A549 (cell line): Measurements from ENCODE around the gene PPP4C. TPM values are rescaled to one million over a fixed set of nuclear protein-coding genes. Genes with fewer than 3 reads are reported as not detected.

Experiments used
- ATAC-seq, 2 experiments: fragments of 200-7000 bp in 1 of 2; fragments of >200 bp in 1 of 2; cut with Nextera tagmentation in 1 of 2; cut with Tn5 transposase in 1 of 2; 3 replicates each; pipeline versions ENCODE4 v1.8.0 to v1.9.1; 2018 to 2020; ENCODE audit warnings: mild to moderate bottlenecking in 1 of 2, moderate library complexity in 1 of 2
- CTCF ChIA-PET: fragments of 300-600 bp; sonication (Branson Sonifier 250); formaldehyde crosslinking; extraction: SDS; loops from one replicate; lab custom pipeline; 2021; ENCODE audit warnings: antibody characterized with exemption, inconsistent platforms; lab: Yijun Ruan, JAX
- POLR2A ChIA-PET: fragments of 350-600 bp; formaldehyde crosslinking; extraction: SDS; loops from one replicate; lab custom pipeline; 2021; ENCODE audit warnings: antibody characterized with exemption, inconsistent platforms; lab: Yijun Ruan, JAX
- DNase-seq, 2 experiments: peaks; one replicate each; pipeline versions ENCODE4 v3.0.0 to v3.0.0-alpha.2; 2011 to 2016; ENCODE audit warnings: low read depth in 1 of 2, low spot score in 1 of 2
- FAIRE-seq: peaks from 2 replicates; lab custom pipeline; 2011; peaks lifted over from hg19 to GRCh38; lab: Jason Lieb, UNC
- H3K27ac ChIP-seq, 2 experiments: fragments of >200 bp; sonication (Bioruptor Twin); formaldehyde crosslinking; 3 replicates each; pipeline ENCODE4 v1.5.1; 2016 to 2017
- H3K4me1 ChIP-seq: fragments of >200 bp; sonication (Bioruptor Twin); formaldehyde crosslinking; 3 replicates; pipeline ENCODE4 v1.6.1; 2016
- H3K4me2 ChIP-seq: fragments of >200 bp; sonication (Bioruptor Twin); formaldehyde crosslinking; 3 replicates; pipeline ENCODE4 v1.6.1; 2016
- H3K4me3 ChIP-seq: fragments of >200 bp; sonication (Bioruptor Twin); formaldehyde crosslinking; 3 replicates; pipeline ENCODE4 v1.5.1; 2016
- H3K9me3 ChIP-seq: fragments of >200 bp; sonication (Bioruptor Twin); formaldehyde crosslinking; 3 replicates; pipeline ENCODE4 v1.6.1; 2016
- ATOH8 ChIP-seq: fragments of 250-450 bp; sonication (Bioruptor Pico); IDR thresholded peaks from 2 replicates; pipeline ENCODE4 v1.5.0; 2020; ENCODE audit warnings: low read depth, mild to moderate bottlenecking, moderate library complexity
- BCL3 ChIP-seq: fragments of >200 bp; sonication (Bioruptor Twin); formaldehyde crosslinking; IDR thresholded peaks from 3 replicates; pipeline ENCODE4 v1.6.1; 2016
- CBX8 ChIP-seq: fragments of 200-600 bp; sonication (generic); IDR thresholded peaks from 2 replicates; pipeline ENCODE4 v1.6.1; 2016
- CHD2 ChIP-seq: fragments of 150-350 bp; IDR thresholded peaks from 2 replicates; pipeline ENCODE4 v1.6.1; 2014; ENCODE audit warnings: low read length; ENCODE audit not compliant: partially characterized antibody
- E2F6 ChIP-seq: IDR thresholded peaks from 2 replicates; pipeline ENCODE4 v1.6.1; 2012; ENCODE audit warnings: low read depth, borderline replicate concordance
- EHF ChIP-seq: fragments of 250-450 bp; sonication (Bioruptor Pico); IDR thresholded peaks from 2 replicates; pipeline ENCODE4 v1.5.0; 2020; ENCODE audit warnings: mild to moderate bottlenecking
- EP300 ChIP-seq, 2 experiments: fragments of >200 bp; sonication (Bioruptor Twin); formaldehyde crosslinking; IDR thresholded peaks; 2 replicates in 1 of 2; 3 replicates in 1 of 2; pipeline ENCODE4 v1.6.1; 2016 to 2017
- FOSL2 ChIP-seq, 2 experiments: fragments of 450-650 bp in 1 of 2; fragments of >200 bp in 1 of 2; sonication (Bioruptor Twin) in 1 of 2; formaldehyde crosslinking; IDR thresholded peaks; 2 replicates each; pipeline versions ENCODE4 v1.5.0 to v1.6.1; 2016 to 2020; ENCODE audit warnings: mild to moderate bottlenecking in 1 of 2, moderate library complexity in 1 of 2
- FOXS1 ChIP-seq: fragments of 250-450 bp; sonication (Bioruptor Pico); IDR thresholded peaks from 2 replicates; pipeline ENCODE4 v1.5.0; 2020; ENCODE audit warnings: mild to moderate bottlenecking, moderate library complexity
- HDAC2 ChIP-seq: fragments of 200-600 bp; sonication (generic); IDR thresholded peaks from 2 replicates; pipeline ENCODE4 v1.6.1; 2016
- HOXA7 ChIP-seq: fragments of 250-450 bp; sonication (Bioruptor Pico); IDR thresholded peaks from 2 replicates; pipeline ENCODE4 v1.5.0; 2020; ENCODE audit warnings: mild to moderate bottlenecking, moderate library complexity
- JUN ChIP-seq, 2 experiments: fragments of >200 bp; sonication (Bioruptor Twin); formaldehyde crosslinking; IDR thresholded peaks; 2 replicates in 1 of 2; 3 replicates in 1 of 2; pipeline ENCODE4 v1.6.1; 2016 to 2017
- JUNB ChIP-seq: fragments of >200 bp; sonication (Bioruptor Twin); formaldehyde crosslinking; IDR thresholded peaks from 2 replicates; pipeline ENCODE4 v1.6.1; 2016
- KDM1A ChIP-seq: fragments of 200-600 bp; sonication (generic); IDR thresholded peaks from 2 replicates; pipeline ENCODE4 v1.6.1; 2016; ENCODE audit warnings: low read depth, mild to moderate bottlenecking
- MAFK ChIP-seq: fragments of 450-650 bp; IDR thresholded peaks from 2 replicates; pipeline ENCODE4 v1.6.1; 2014; ENCODE audit not compliant: partially characterized antibody
- NPAS2 ChIP-seq: fragments of 250-450 bp; sonication (Bioruptor Pico); IDR thresholded peaks from 2 replicates; pipeline ENCODE4 v1.8.0; 2022; ENCODE audit warnings: mild to moderate bottlenecking, moderate library complexity, borderline replicate concordance
- NR3C1 ChIP-seq: fragments of >200 bp; sonication (Bioruptor Twin); formaldehyde crosslinking; IDR thresholded peaks from 3 replicates; pipeline ENCODE4 v1.6.1; 2017
- POLR2AphosphoS2 ChIP-seq: conservative IDR thresholded peaks from 2 replicates; pipeline ENCODE4 v1.6.1; 2012; ENCODE audit warnings: low read length, improper control_type of control experiment, inconsistent platforms
- RNF2 ChIP-seq: fragments of 200-600 bp; sonication (generic); IDR thresholded peaks from 2 replicates; pipeline ENCODE4 v1.6.1; 2016; ENCODE audit warnings: low read depth, mild to moderate bottlenecking, antibody characterized with exemption, moderate library complexity, borderline replicate concordance
- USF2 ChIP-seq: fragments of 450-650 bp; IDR thresholded peaks from 2 replicates; pipeline ENCODE4 v1.6.1; 2014; ENCODE audit warnings: antibody characterized with exemption
- ZFP36 ChIP-seq: fragments of 450-650 bp; IDR thresholded peaks from 2 replicates; pipeline ENCODE4 v1.6.1; 2014; ENCODE audit warnings: borderline replicate concordance; ENCODE audit not compliant: partially characterized antibody
- ZNF302 ChIP-seq: fragments of 250-450 bp; sonication (Bioruptor Pico); IDR thresholded peaks from 2 replicates; pipeline ENCODE4 v1.9.0; 2021; ENCODE audit warnings: inconsistent platforms, mild to moderate bottlenecking, moderate library complexity
- ZSCAN20 ChIP-seq: fragments of 250-450 bp; sonication (Bioruptor Pico); IDR thresholded peaks from 2 replicates; pipeline ENCODE4 v1.8.0; 2022; ENCODE audit warnings: mild to moderate bottlenecking, moderate library complexity
- WGBS: methylation state at CpG from one replicate; pipeline ENCODE4 v1.1.6; 2017; ENCODE audit errors: missing lambda C conversion rate; 5-methylcytosine and 5-hydroxymethylcytosine counted together
- polyA plus RNA-seq, 4 experiments: library from polyadenylated mRNA; depleted of rRNA in 3 of 4; stranded (reverse); fragments of >200 nt; fragmentation: RNase III in 1 of 4; extraction: RNeasy Plus Mini Kit Qiagen cat#74134 plus additional on column Dnase treatment in 1 of 4; gene quantifications; 2 replicates in 3 of 4; 3 replicates in 1 of 4; pipeline ENCODE4 v1.2.3, GENCODE V29; 2011 to 2017

PPP4C gene
- polyA plus RNA-seq, 2 of the 4 experiments (the other 2 are of a cell fraction): 102 to 115 TPM

- 68% methylated on average over 8 of the region's 18 CpGs for WGBS
- Histone ChIP-seq H3K4me1 (0 out of 3 replicates have a peak, but pooled peaks cover 6% of the 10 kb centered on the region), H3K27ac (no peak overlapping the region), H3K9me3 (no peaks in the 10 kb centered on the region), H3K4me3 (no peak overlapping the region), H3K4me2 (no peak overlapping the region)
- ChIA-PET POLR2A (interaction anchor here (0.6 kb wide), 1 partner anchor 64 kb away, joined by 3 read pairs; no protein-coding TSS in a partner anchor), CTCF (interaction anchor here (1.1 kb wide), 1 partner anchor 21 kb away, joined by 3 read pairs; no protein-coding TSS in a partner anchor)
- DNase-seq: no peak
- TF ChIP-seq ATOH8: no peak
- no peak for TF ChIP-seq JUNB
- TF ChIP-seq EP300 (IDR thresholded peaks at IDR 0.05): no peak
- TF ChIP-seq USF2: no peak
- no peak for TF ChIP-seq MAFK
- no peak for TF ChIP-seq FOXS1 (CRISPR knock-in tag)
- no peak for TF ChIP-seq FOSL2 (IDR thresholded peaks at IDR 0.05)
- TF ChIP-seq FOSL2 (CRISPR knock-in tag; IDR thresholded peaks at IDR 0.05): no peak
- TF ChIP-seq E2F6: no peak
- TF ChIP-seq KDM1A: no peak
- TF ChIP-seq CHD2: no peak
- no peak for TF ChIP-seq ZNF302 (CRISPR knock-in tag)
- TF ChIP-seq BCL3: no peak
- TF ChIP-seq CBX8: no peak
- no peak for TF ChIP-seq NPAS2 (CRISPR knock-in tag)
- no peak for TF ChIP-seq HDAC2
- no peak for TF ChIP-seq POLR2AphosphoS2
- no peak for TF ChIP-seq ZSCAN20 (CRISPR knock-in tag)
- TF ChIP-seq RNF2: no peak
- no peak for TF ChIP-seq JUN (IDR thresholded peaks at IDR 0.05)
- TF ChIP-seq HOXA7 (CRISPR knock-in tag): no peak
- ATAC-seq: no peak
- no peak for FAIRE-seq
Measured at GRCh38 chr16:30026449-30026848, 49.3 kb upstream of the PPP4C start.

GRCh38 chr16:30027588-30028437 is 48.0 kb upstream of the PPP4C start:
- 0 out of 3 replicates have a peak, but pooled peaks cover 7% of the 10 kb centered on the region for H3K4me1 ChIP-seq
- ATAC-seq (peak; percentile 18 to 28; a peak in 4 of 6 replicates), DNase-seq (no peak), FAIRE-seq (no peak)
- POLR2A ChIA-PET: no interaction called here
- no peak overlapping the region for H3K4me3 ChIP-seq
- TF ChIP-seq MAFK: peak; percentile 4
- TF ChIP-seq ZSCAN20 (CRISPR knock-in tag): no peak
- no peak for TF ChIP-seq RNF2
- no peak for TF ChIP-seq ZFP36
- TF ChIP-seq EP300 (IDR thresholded peaks at IDR 0.05): no peak
- TF ChIP-seq NR3C1: no peak
- TF ChIP-seq EHF (CRISPR knock-in tag): no peak
- no peak for TF ChIP-seq BCL3
- H3K4me2 ChIP-seq: no peak overlapping the region
- CTCF ChIA-PET: interaction anchor here (0.6 to 0.8 kb wide), 4 partner anchors 12 to 126 kb away, joined by 3 to 4 read pairs (median 3); no protein-coding TSS in a partner anchor
- H3K9me3 ChIP-seq: no peaks in the 10 kb centered on the region
- 48% methylated on average over 12 of the region's 13 CpGs for WGBS
- H3K27ac ChIP-seq: no peak overlapping the region
